Thymus (tissue), 11 donors: Measurements from ENCODE around the gene MAGEF1. TPM values are rescaled to one million over a fixed set of nuclear protein-coding genes. Genes with fewer than 3 reads are reported as not detected.

Experiments used
- DNase-seq, 9 donors: peaks; one replicate each; pipeline ENCODE4 v3.0.0-alpha.2; 2013; ENCODE audit warnings: low spot score in 9 of 9, low read depth in 6 of 9, missing footprints in 1 of 9
- H3K27ac ChIP-seq, 2 donors: one replicate each; pipeline ENCODE4 v1.5.1; 2013; ENCODE audit warnings: control low read depth in 1 of 2, low read depth in 1 of 2, low read length in 1 of 2, mild to moderate bottlenecking in 1 of 2, moderate library complexity in 1 of 2
- H3K27me3 ChIP-seq, 2 donors: one replicate each; pipeline ENCODE4 v1.5.1; 2013; ENCODE audit warnings: low read length in 1 of 2; ENCODE audit not compliant: control insufficient read depth in 2 of 2, insufficient read depth in 1 of 2
- H3K36me3 ChIP-seq, 2 donors: one replicate each; pipeline ENCODE4 v1.5.1; 2013; ENCODE audit warnings: low read length in 1 of 2, mild to moderate bottlenecking in 1 of 2, moderate library complexity in 1 of 2; ENCODE audit not compliant: control insufficient read depth in 2 of 2, insufficient read depth in 2 of 2
- H3K4me1 ChIP-seq, 2 donors: one replicate each; pipeline ENCODE4 v1.5.1; 2013; ENCODE audit warnings: low read length in 2 of 2; ENCODE audit not compliant: control insufficient read depth in 2 of 2, insufficient read depth in 2 of 2
- H3K4me3 ChIP-seq, 2 donors: one replicate each; pipeline ENCODE4 v1.5.1; 2013; ENCODE audit warnings: low read length in 2 of 2, control low read depth in 1 of 2, mild to moderate bottlenecking in 1 of 2
- H3K9me3 ChIP-seq, 2 donors: one replicate each; pipeline ENCODE4 v1.5.1; 2013; ENCODE audit warnings: low read length in 1 of 2, mild to moderate bottlenecking in 1 of 2; ENCODE audit not compliant: control insufficient read depth in 2 of 2, insufficient read depth in 1 of 2
- WGBS: extraction: QIAGEN DNeasy Blood & Tissue Kit; methylation state at CpG from one replicate; pipeline ENCODE4 v1.1.7; 2013; 5-methylcytosine and 5-hydroxymethylcytosine counted together
- polyA plus RNA-seq: library from polyadenylated mRNA; stranded (reverse); fragments of 200-250 nt; gene quantifications from one replicate; pipeline ENCODE4 v1.2.3, GENCODE V29; 2013
- total RNA-seq: library from RNA; stranded (reverse); fragments of 120-200 nt; gene quantifications from one replicate; pipeline ENCODE4 v1.2.4, GENCODE V29; 2013
- donor health status: healthy.

MAGEF1 gene
- total and polyA plus RNA-seq, 2 donors: 27.6 to 62.4 TPM

- DNase-seq: no peak
- peaks cover 0 to 19% of the 10 kb centered on the region in 2 donors for H3K4me1 ChIP-seq
- H3K9me3 ChIP-seq: no peaks in the 10 kb centered on the region
- WGBS: 96% methylated on average over 4 of the region's 4 CpGs
- no peak overlapping the region for H3K27ac ChIP-seq
- no peak overlapping the region for H3K4me3 ChIP-seq
- no peaks in the 10 kb centered on the region for H3K36me3 ChIP-seq
- H3K27me3 ChIP-seq: no peaks in the 10 kb centered on the region
Observed at GRCh38 chr3:184738982-184739381, 27.1 kb upstream of the MAGEF1 start.

DNA sequence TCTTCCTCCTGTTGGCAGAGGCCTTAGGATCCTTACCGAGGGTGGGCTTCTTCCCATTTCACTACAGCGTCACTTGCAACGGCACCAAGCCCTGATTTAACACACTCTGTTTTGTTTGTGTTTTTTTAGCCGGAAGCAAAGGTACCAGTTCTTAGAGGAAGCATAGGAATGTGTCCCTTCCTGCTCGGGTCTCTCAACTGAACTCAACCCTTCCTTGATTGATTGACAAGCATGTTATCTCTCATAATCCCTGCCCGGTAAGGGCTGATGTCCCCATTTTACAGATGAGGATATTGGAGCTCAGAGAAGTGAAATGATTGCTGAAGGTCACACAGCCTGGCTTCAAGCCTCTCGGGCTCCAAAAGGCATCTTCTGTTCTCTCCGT, 26.6 kb upstream of the MAGEF1 start:
- Histone ChIP-seq H3K27ac (no peak overlapping the region), H3K4me1 (peaks cover 0 to 19% of the 10 kb centered on the region in 2 donors), H3K9me3 (no peaks in the 10 kb centered on the region), H3K27me3 (no peaks in the 10 kb centered on the region), H3K36me3 (no peaks in the 10 kb centered on the region), H3K4me3 (no peak overlapping the region)
- no peak for DNase-seq
- 85% methylated on average over 8 of the region's 8 CpGs for WGBS

DNA sequence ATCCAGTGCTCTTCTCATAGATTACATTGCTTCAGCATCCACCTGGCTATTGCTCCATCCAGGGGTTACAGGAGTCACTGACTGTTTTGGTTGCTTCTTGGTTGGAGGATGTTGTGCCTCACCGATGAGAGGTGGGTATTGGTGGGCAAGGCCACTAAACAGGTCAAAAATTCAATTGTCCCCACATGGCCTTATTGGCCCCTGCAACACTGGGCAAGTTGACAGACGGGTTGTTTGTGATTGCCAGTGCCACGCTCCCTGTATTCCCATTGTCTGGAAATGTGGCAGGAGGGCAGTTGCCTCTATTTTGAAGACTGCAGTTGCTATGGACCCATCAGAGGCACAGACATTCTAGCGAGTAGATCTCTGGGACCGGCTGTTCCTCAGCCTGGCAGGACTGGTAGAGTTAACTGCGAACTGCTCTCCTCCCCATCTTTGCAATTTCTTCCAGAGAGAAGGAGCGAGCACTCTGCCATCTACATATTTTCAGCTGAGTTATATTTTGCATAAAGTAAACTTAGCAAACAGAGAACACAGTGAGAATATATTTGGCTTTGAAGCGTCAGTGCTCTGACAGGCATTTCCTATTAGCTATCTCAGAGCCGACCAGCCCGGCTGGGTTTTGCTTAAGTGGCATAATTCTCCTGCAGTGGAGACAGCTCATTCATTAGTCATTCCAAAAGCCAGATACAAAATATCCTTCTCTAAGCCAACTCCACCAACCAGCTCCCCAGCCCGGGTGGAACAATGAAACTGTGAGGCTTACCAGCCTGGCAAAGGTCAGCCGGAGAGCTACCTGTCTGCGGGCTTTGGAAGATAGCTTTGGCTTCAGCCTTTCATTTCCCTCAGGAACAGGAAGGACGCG, 26.0 kb upstream of the MAGEF1 start:
- Histone ChIP-seq H3K27me3 (no peaks in the 10 kb centered on the region), H3K4me1 (peaks cover 0 to 19% of the 10 kb centered on the region in 2 donors), H3K27ac (no peak overlapping the region), H3K9me3 (no peaks in the 10 kb centered on the region), H3K4me3 (no peak overlapping the region), H3K36me3 (no peaks in the 10 kb centered on the region)
- no peak for DNase-seq
- WGBS: 84% methylated on average over 15 of the region's 15 CpGs

- WGBS: 97% methylated on average over 3 of the region's 3 CpGs
- H3K4me1 ChIP-seq: peaks cover 0 to 19% of the 10 kb centered on the region in 2 donors
- H3K27ac ChIP-seq: no peak overlapping the region
- H3K9me3 ChIP-seq: no peaks in the 10 kb centered on the region
- H3K27me3 ChIP-seq: no peaks in the 10 kb centered on the region
- no peak for DNase-seq
- H3K36me3 ChIP-seq: no peaks in the 10 kb centered on the region
- H3K4me3 ChIP-seq: no peak overlapping the region
Observed at GRCh38 chr3:184737063-184737462, 25.2 kb upstream of the MAGEF1 start.

DNA sequence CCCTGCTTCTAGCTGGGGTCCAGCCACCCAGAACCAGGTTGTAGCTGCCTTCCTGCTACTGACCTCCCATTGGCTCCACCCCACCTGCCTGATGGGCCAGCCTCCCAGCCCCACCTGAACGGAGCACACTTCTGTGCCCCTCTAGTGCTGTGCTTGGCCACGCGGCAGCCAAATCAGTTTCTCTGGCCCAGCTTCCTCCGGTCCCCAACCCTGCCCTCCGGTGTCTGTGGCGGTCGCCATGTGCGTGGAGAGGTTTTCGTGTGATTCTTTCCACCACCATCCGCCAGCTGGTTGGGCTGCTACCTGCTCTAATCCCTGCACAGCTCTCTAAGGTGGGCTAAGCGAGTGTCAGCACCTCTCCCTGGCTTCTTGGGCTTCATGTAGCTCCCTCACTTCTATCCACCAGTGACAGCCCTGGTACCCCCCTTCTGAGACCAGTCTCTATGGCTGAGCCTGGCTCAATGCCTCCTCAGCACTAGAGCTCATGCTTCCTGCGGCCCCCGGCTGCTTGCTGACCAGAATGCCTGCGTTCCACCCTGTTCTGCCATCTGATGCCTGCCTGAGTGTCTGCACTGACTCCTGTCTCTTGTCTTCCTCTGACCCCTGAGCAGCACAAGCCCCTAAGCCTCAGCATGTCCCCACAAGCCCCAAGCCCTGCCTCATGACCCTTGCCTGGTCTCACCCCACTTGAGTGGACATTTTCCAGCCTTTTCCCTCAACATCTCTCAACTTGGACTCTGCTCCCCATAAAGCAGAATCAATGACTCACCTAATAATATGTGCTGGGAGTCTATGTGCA, 23.2 kb upstream of the MAGEF1 start:
- H3K27me3 ChIP-seq: no peaks in the 10 kb centered on the region
- DNase-seq: no peak
- H3K9me3 ChIP-seq: no peaks in the 10 kb centered on the region
- 89% methylated on average over 14 of the region's 14 CpGs for WGBS
- no peaks in the 10 kb centered on the region for H3K36me3 ChIP-seq
- H3K4me3 ChIP-seq: no peak overlapping the region
- peaks cover 0 to 15% of the 10 kb centered on the region in 2 donors for H3K4me1 ChIP-seq
- no peak overlapping the region for H3K27ac ChIP-seq

GRCh38 chr3:184733971-184734608, 22.2 kb upstream of the MAGEF1 start:
- no peak for DNase-seq

GRCh38 chr3:184733181-184733580, 21.3 kb upstream of the MAGEF1 start:
- Histone ChIP-seq H3K36me3 (no peaks in the 10 kb centered on the region), H3K27me3 (no peaks in the 10 kb centered on the region), H3K4me1 (peaks cover 0 to 7% of the 10 kb centered on the region in 2 donors), H3K9me3 (no peaks in the 10 kb centered on the region), H3K4me3 (no peak overlapping the region), H3K27ac (no peak overlapping the region)
- WGBS: 94% methylated on average over 4 of the region's 4 CpGs
- no peak for DNase-seq

More at GRCh38 chr3:184733971-184734608, 22.2 kb upstream of the MAGEF1 start:
- H3K36me3 ChIP-seq: no peaks in the 10 kb centered on the region
- H3K27me3 ChIP-seq: no peaks in the 10 kb centered on the region
- H3K9me3 ChIP-seq: no peaks in the 10 kb centered on the region
- H3K27ac ChIP-seq: no peak overlapping the region
- H3K4me1 ChIP-seq: peaks cover 0 to 14% of the 10 kb centered on the region in 2 donors
- H3K4me3 ChIP-seq: no peak overlapping the region
- 93% methylated on average over 8 of the region's 8 CpGs for whole genome bisulfite sequencing

DNA sequence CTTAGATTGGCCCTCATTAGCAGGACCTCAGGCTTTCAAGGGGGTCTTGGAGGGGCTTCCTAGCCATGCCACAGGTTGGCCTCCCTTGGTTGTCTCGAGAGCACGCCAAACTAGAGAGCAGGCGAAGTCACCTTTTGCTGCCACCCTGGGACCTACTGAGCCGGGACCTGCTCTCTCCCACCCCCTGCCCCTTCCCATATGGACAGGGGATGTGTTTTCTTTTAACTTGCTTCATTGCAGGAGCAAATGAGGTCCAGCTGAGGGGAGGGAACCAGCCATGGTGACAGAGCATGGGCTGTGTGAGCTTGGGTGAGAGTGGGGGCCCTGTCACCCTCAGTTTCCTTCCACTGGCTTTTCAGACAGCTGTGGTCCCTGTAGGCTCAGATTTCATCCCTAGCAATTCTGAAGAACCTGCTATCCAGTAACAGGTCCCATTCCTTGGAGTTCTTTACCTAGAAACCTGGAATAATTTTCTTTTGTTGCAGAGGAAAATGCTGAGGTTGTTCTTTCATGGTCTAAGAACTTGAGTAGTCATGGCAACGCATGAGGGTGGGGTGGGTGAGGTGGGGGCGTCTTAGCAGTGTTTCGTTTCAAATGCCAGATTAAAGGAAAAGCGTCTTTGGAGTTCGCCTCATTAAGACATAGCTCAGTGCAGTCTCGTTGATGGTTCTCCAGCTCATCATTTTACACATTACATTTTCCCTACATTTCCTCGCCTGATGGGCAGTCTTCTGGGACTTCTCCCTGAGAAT, 20.1 kb upstream of the MAGEF1 start:
- no peak overlapping the region for H3K4me3 ChIP-seq
- no peaks in the 10 kb centered on the region for H3K27me3 ChIP-seq
- no peaks in the 10 kb centered on the region for H3K36me3 ChIP-seq
- WGBS: 83% methylated on average over 11 of the region's 11 CpGs
- peaks cover 0 to 5% of the 10 kb centered on the region in 2 donors for H3K4me1 ChIP-seq
- peak overlapping the region in 1 of 2 donors; percentile 18 for H3K27ac ChIP-seq
- no peak for DNase-seq
- no peaks in the 10 kb centered on the region for H3K9me3 ChIP-seq
